IPS DF 6.9 (cell line): ENCODE measurements around the gene TMEM259.
A peak's percentile ranks its signal among the peaks of the same experiment; 100 is the strongest.
"Not testable (repeated sequence)": the region's sequence is repeated elsewhere in the genome, so short reads cannot be mapped to it uniquely, and the experiment has no call there.

Experiments
- DNase-seq: peaks from one replicate; pipeline ENCODE4 v3.0.0-alpha.2; 2013; ENCODE audit warnings: low read depth, low spot score
- H3K27ac ChIP-seq: one replicate; pipeline ENCODE4 v1.5.1; 2013; ENCODE audit warnings: low read length, control low read depth
- H3K27me3 ChIP-seq: 2 replicates; pipeline ENCODE4 v1.6.1; 2013; ENCODE audit warnings: mild to moderate bottlenecking, low read length; ENCODE audit not compliant: control insufficient read depth, insufficient read depth
- H3K36me3 ChIP-seq: 2 replicates; pipeline ENCODE4 v1.6.1; 2013; ENCODE audit warnings: low read length; ENCODE audit not compliant: control insufficient read depth, insufficient read depth
- H3K4me1 ChIP-seq: 2 replicates; pipeline ENCODE4 v1.6.1; 2013; ENCODE audit warnings: low read length; ENCODE audit not compliant: control insufficient read depth, insufficient read depth
- H3K4me3 ChIP-seq: 2 replicates; pipeline ENCODE4 v1.5.1; 2013; ENCODE audit warnings: mild to moderate bottlenecking, low read length
- H3K9me3 ChIP-seq: 2 replicates; pipeline ENCODE4 v1.6.1; 2013; ENCODE audit warnings: low read length, inconsistent platforms; ENCODE audit not compliant: control insufficient read depth, insufficient read depth
- WGBS: extraction: QIAGEN DNeasy Blood & Tissue Kit; methylation state at CpG from one replicate; pipeline ENCODE4 v1.1.7; 2013; ENCODE audit warnings: mixed read lengths, missing lambda C conversion rate; ENCODE audit not compliant: insufficient read length, insufficient coverage; 5-methylcytosine and 5-hydroxymethylcytosine counted together

Gene TMEM259

DNA sequence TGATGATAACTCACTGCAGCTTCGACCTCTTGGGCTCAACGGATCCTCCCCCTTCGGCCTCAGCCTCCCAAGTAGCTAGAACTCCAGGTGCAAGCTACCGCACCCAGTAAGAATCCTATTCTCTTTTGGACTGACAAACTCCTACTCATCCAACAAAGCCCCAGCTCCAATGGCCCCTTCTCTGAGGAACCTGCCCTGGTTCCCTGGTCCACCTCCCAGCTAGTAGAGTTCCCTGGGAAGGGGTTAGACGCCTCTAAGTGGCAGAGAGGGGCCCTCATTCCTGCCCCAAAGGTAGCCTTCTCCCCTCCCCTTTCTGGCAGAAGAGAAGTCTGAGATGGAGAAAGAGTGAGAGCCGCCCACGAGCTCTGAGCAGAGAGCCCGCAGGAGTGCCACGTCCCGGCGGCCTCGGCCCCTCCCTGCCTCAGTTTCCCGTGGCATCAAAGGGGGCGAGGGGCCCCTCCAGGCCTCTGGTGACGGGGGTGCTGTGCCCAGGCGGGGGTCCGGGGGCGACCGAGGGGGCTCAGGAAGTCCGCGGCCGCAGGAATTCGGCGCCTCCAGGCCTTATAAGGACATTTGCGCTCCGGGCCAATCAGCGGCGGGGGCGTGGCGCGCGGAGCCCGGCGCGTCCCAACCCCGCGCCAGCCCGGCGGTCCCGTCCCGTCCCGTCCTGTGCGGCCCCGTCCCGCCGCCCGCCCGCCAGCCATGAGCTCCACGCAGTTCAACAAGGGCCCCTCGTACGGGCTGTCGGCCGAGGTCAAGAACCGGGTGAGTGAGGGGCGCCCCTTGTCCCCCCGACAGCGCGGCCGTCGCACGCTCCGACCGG, 5.2 kb upstream of the TMEM259 start, which contains the start of gene CNN2:
Gene CNN2 (plus strand): TSS at position 649 of the 823 bp plus-strand sequence. CDS start 54 bp downstream, at position 703.
- H3K4me3 ChIP-seq, result peak within 1 kb of the TSS; percentile 86
- WGBS, result no CpG with 5 or more reads among the region's 63 CpGs
- H3K9me3 ChIP-seq, result no peaks in the 10 kb centered on the region
- no peak within 1 kb of the TSS for H3K27ac ChIP-seq
- no peak for DNase-seq
- no peaks in the 10 kb centered on the region; the same call in 1 of the 2 replicates for H3K36me3 ChIP-seq
- no peaks in the 10 kb centered on the region for H3K27me3 ChIP-seq
- H3K4me1 ChIP-seq, result 0 out of 2 replicates have a peak, but pooled peaks cover 1% of the 10 kb centered on the region

DNA sequence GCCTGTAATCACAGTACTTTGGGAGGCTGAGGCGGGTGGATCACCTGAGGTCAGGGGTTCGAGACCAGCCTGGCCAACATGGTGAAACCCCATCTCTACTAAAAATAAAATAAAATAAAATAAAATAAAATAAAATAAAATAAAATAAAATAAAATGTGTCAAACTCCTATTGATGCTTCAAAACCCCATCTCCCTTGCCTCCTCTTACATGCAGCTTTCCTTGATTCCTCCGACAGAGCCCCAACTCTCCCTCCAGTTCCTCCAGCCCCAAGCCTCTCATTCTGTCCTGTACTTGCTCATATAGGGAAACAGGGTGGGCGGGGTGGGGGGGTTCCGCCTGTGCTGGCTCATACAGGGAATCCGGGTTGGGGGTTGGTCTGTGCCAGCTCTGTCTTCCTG, 4.2 kb upstream of the TMEM259 start:
- WGBS, result no CpG with 5 or more reads among the region's 6 CpGs
- not testable (repeated sequence) for H3K4me1 ChIP-seq

DNA sequence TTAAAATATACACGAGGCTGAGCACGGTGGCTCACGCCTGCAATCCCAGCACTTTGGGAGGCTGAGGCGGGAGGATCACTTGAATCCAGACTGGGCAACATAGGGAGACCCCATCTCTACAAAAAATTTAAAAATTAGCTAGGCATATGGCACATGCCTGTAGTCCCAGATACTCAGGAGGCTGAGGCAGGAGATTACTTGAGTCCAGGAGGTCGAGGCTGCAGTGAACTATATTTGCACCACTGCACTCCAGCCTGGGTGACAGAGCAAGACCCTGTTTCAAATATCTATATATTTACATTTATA, 2.9 kb upstream of the TMEM259 start:
- H3K9me3 ChIP-seq, DNase-seq, H3K4me3 ChIP-seq, H3K27me3 ChIP-seq, H3K27ac ChIP-seq, H3K4me1 ChIP-seq, H3K36me3 ChIP-seq: not testable (repeated sequence)
- no CpG with 5 or more reads among the region's 5 CpGs for WGBS

More for the DNA sequence above, 4.2 kb upstream of the TMEM259 start:
- H3K27me3 ChIP-seq, H3K27ac ChIP-seq, H3K36me3 ChIP-seq, H3K4me3 ChIP-seq, DNase-seq, H3K9me3 ChIP-seq: not testable (repeated sequence)

DNA sequence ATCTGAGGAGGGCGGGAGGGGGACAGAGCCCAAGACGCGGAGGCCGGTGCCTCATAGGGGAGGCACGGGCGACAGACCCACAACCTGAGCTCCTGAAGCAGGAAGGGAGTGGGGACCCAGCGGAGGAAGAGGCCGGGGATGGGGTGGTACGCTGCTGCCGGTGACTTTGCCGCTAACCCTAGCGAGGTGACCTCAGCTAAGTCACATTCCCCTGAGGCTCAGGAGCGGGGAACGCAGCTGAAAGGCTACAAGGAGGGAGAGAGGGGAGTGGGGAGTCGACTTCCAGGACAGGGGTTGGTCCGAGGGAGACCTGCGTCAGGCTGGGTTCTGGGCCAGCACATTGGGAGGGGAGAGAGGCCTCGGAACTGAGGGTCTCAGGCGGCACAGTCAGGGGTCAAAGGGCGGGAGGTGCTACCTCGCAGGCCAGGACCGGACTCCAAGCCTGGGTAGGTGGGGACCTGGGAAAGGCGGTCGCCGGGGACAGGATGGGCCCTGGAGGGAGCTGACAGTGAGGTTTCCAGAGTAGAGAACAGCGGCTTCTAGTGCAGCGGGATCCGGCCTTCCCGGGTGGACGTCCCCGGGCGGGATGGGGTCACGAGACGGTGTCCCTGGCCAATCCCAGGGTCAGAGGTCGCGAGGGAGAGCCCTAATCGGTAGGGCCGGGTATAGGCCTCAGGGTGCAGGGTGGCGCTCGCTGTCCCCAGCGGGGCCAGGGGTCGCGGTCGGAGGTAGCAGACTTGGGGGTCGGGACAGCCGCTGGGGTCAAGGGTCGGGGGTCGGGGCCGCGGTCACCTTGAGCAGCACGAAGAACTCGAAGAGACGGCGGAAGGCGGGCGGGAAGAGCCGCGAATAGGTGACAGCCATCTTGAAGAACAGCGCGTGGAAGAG, 699 bp downstream of the TMEM259 start:
- WGBS, result no CpG with 5 or more reads among the region's 60 CpGs
- Histone ChIP-seq H3K27me3 (no peaks in the 10 kb centered on the region), H3K9me3 (no peaks in the 10 kb centered on the region), H3K36me3 (no peaks in the 10 kb centered on the region), H3K27ac (no peak overlapping the region), H3K4me1 (peaks cover 18% of the 10 kb centered on the region), H3K4me3 (peak overlapping the region; percentile 94)
- no peak for DNase-seq

DNA sequence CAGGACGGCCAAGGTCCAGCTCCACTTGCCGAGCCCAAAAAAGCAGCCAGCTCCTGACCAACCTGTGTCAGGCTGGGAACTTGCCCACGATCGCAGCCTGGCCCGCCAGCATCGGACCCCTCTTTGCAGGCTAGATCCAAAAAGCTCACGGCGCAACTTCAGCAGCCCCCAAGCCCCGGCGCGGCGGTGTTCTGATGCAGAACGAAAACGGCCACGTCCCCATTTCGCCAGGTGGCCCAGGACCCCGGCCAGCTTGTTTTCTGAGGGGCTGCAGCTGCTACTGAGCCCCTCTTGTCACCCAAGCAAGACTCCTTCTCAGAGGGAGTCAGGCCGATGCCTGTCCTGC, 1.3 kb downstream of the TMEM259 start:
- Histone ChIP-seq H3K27me3 (no peaks in the 10 kb centered on the region), H3K4me1 (peaks cover 18% of the 10 kb centered on the region), H3K9me3 (no peaks in the 10 kb centered on the region), H3K36me3 (no peaks in the 10 kb centered on the region), H3K4me3 (peak overlapping the region; percentile 94; the same call in 1 of the 2 replicates), H3K27ac (no peak overlapping the region)
- WGBS, result no CpG with 5 or more reads among the region's 18 CpGs
- DNase-seq, result no peak

DNA sequence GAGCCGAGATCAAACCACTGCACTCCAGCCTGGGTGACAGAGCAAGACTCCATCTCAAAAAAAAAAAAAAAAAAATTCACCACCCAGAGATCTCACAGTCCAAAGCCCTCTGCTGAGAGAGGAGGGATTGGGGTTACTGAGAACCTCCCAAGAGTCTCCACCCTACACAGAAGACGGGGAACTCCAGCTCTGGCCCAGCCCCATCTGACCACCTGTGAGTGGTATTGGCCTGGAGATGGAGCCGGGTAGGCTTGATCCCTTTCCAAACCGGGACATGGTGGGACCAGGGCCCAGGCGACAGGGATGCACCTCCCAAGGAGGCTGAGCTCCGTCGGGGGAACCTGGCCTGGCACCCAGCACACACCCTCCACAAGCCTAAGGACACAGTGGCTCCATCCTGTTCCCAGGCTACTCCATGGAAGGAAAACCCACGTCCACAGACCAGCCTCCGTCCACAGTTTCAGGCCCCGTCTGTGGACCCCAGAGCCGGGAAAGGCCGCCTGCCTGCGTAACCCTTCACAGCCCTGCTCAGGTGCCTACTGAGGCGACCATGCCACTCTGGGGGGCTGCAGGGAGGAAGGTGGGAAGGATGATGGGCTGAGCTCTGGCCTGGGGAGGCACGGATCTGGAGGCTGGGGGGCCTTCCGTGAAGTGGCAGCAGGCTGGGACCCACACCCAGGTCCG, 1.8 kb downstream of the TMEM259 start:
- H3K27me3 ChIP-seq, result no peaks in the 10 kb centered on the region
- peaks cover 1% of the 10 kb centered on the region; the same call in 1 of the 2 replicates for H3K36me3 ChIP-seq
- no peak overlapping the region for H3K27ac ChIP-seq
- DNase-seq, result no peak
- H3K9me3 ChIP-seq, result no peaks in the 10 kb centered on the region
- WGBS, result no CpG with 5 or more reads among the region's 17 CpGs
- no peak overlapping the region for H3K4me3 ChIP-seq
- H3K4me1 ChIP-seq, result peaks cover 18% of the 10 kb centered on the region

DNA sequence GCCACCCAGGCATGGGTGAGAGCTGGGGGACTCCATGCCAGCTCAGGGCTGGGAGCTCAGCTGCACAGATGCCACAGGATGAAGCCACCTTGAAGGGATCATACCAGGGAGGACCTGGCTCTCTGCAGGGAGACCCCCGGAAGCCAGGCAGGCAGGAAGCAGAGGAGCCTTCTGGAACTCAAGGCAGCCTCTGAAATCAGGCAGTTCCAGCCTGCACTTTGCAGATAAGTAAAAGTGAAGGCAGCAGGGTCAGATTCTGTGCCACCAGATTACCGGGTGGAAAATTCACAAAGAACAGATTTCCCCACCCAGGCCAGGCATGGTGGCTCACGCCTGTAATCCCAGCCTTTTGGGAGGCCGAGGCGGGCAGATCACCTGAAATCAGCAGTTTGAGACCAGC, 2.5 kb downstream of the TMEM259 start:
- H3K4me3 ChIP-seq, result no peak overlapping the region
- DNase-seq, result no peak
- peaks cover 18% of the 10 kb centered on the region for H3K4me1 ChIP-seq
- peaks cover 8% of the 10 kb centered on the region; the same call in 1 of the 2 replicates for H3K36me3 ChIP-seq
- no CpG with 5 or more reads among the region's 5 CpGs for WGBS
- H3K27me3 ChIP-seq, result no peaks in the 10 kb centered on the region
- H3K27ac ChIP-seq, result no peak overlapping the region
- H3K9me3 ChIP-seq, result no peaks in the 10 kb centered on the region

DNA sequence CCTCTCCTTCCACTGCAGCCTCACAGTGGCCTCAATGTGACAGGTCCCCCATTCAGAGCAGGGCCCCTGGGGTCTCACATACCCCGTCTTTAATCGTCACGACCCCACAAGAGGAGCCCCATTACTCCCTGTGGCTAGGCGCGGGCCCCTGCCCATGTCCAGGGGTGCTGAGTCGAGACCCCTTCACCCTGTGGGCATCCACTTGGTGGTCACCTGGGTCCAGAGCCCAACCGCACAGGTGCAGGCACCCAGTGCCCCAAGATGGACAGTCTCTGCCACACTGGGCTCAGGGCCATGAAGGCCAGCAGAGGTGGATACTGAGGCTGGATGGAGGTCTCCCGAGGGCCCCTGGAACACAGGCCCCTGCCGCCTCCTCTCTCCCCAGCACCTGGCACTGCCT, 3.0 kb downstream of the TMEM259 start:
- H3K36me3 ChIP-seq, result peaks cover 13% of the 10 kb centered on the region; the same call in 1 of the 2 replicates

DNA sequence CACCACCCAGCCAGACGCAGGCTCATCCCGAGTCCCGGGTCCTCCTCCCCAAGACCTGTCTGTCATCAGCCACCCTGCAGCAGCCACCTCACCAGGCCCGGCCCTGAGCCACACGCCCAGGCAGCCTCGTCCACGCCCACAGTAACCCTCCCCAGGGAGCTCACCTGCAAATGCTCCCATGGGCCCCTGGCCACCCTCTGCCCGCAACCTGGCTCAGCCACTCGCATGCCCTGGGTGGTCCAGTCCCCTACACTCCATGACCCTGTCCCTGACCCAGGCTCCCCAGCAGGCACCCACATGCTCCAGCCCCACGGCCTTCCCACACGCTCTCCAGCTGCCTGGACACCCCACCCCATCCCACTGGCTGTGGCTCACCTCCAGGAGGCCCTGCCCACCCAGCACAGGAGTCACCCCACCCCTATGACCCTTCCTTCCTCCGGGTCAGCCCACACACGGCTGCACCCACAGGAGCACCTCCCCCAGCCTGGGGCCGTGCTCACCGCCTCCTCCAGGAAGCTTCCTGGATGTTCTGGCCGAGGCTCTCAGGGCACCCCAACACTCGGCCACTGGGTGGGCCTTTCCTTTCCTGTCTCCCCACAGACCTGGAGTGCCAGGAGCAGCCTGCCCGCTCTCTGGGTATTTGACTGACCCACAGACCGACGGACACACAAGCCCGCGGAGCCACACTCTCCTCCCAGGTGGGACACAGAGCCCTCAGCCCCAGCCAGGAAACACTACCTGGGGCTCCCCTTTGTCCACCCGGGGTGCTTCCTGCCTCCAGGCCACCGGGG, 3.6 kb downstream of the TMEM259 start:
- no peak for DNase-seq
- Histone ChIP-seq H3K27ac (no peak overlapping the region), H3K4me1 (peaks cover 18% of the 10 kb centered on the region), H3K4me3 (no peak overlapping the region), H3K9me3 (no peaks in the 10 kb centered on the region), H3K36me3 (peaks cover 18% of the 10 kb centered on the region; the same call in 1 of the 2 replicates), H3K27me3 (no peaks in the 10 kb centered on the region)
- WGBS, result no CpG with 5 or more reads among the region's 24 CpGs

More for the DNA sequence above, 3.0 kb downstream of the TMEM259 start:
- H3K4me3 ChIP-seq, result no peak overlapping the region
- no peak overlapping the region for H3K27ac ChIP-seq
- no CpG with 5 or more reads among the region's 9 CpGs for WGBS
- H3K4me1 ChIP-seq, result peaks cover 18% of the 10 kb centered on the region
- no peak for DNase-seq
- no peaks in the 10 kb centered on the region for H3K9me3 ChIP-seq
- H3K27me3 ChIP-seq, result no peaks in the 10 kb centered on the region
